ENCODE data around the gene CPM.
"Not testable (repeated sequence)": the region's sequence is repeated elsewhere in the genome, so short reads cannot be mapped to it uniquely, and the experiment has no call there.

The CPM gene

GRCh38 chr12:68871921-68872320 is 61.0 kb downstream of the CPM start:
- no peaks in the 10 kb centered on the region for H3K36me3 ChIP-seq (ENCODE audit: control insufficient read depth, low read depth, low read length)
- H3K9ac ChIP-seq (ENCODE audit: low read length), result no peak overlapping the region
- no peaks in the 10 kb centered on the region for H3K27me3 ChIP-seq (ENCODE audit: control insufficient read depth, insufficient read depth, low read length)
- H3K4me1 ChIP-seq (ENCODE audit: control insufficient read depth, low read depth, low read length), result no peaks in the 10 kb centered on the region
- H3K9me3 ChIP-seq (ENCODE audit: control insufficient read depth, low read depth, low read length), result no peaks in the 10 kb centered on the region
- H3K27ac ChIP-seq (ENCODE audit: low read length), result no peak overlapping the region
- H3K4me3 ChIP-seq (ENCODE audit: low read length), result no peak overlapping the region

- Histone ChIP-seq H3K9ac (ENCODE audit: low read length) (no peak overlapping the region), H3K27ac (ENCODE audit: low read length) (no peak overlapping the region), H3K36me3 (ENCODE audit: control insufficient read depth, low read depth, low read length) (no peaks in the 10 kb centered on the region), H3K4me3 (ENCODE audit: low read length) (no peak overlapping the region), H3K4me1 (ENCODE audit: control insufficient read depth, low read depth, low read length) (no peaks in the 10 kb centered on the region), H3K27me3 (ENCODE audit: control insufficient read depth, insufficient read depth, low read length) (no peaks in the 10 kb centered on the region), H3K9me3 (ENCODE audit: control insufficient read depth, low read depth, low read length) (no peaks in the 10 kb centered on the region)
Observed at GRCh38 chr12:68871396-68871795, 61.6 kb downstream of the CPM start.

- Histone ChIP-seq H3K27ac (ENCODE audit: low read length) (no peak overlapping the region), H3K9ac (ENCODE audit: low read length) (no peak overlapping the region), H3K4me1 (ENCODE audit: control insufficient read depth, low read depth, low read length) (no peaks in the 10 kb centered on the region), H3K36me3 (ENCODE audit: control insufficient read depth, low read depth, low read length) (no peaks in the 10 kb centered on the region), H3K27me3 (ENCODE audit: control insufficient read depth, insufficient read depth, low read length) (no peaks in the 10 kb centered on the region), H3K9me3 (ENCODE audit: control insufficient read depth, low read depth, low read length) (no peaks in the 10 kb centered on the region), H3K4me3 (ENCODE audit: low read length) (no peak overlapping the region)
Observed at GRCh38 chr12:68870443-68870842, 62.5 kb downstream of the CPM start.

GRCh38 chr12:68870011-68870410 is 63.0 kb downstream of the CPM start:
- Histone ChIP-seq H3K9ac (ENCODE audit: low read length) (no peak overlapping the region), H3K4me1 (ENCODE audit: control insufficient read depth, low read depth, low read length) (no peaks in the 10 kb centered on the region), H3K27ac (ENCODE audit: low read length) (no peak overlapping the region), H3K36me3 (ENCODE audit: control insufficient read depth, low read depth, low read length) (no peaks in the 10 kb centered on the region), H3K27me3 (ENCODE audit: control insufficient read depth, insufficient read depth, low read length) (no peaks in the 10 kb centered on the region), H3K4me3 (ENCODE audit: low read length) (no peak overlapping the region), H3K9me3 (ENCODE audit: control insufficient read depth, low read depth, low read length) (no peaks in the 10 kb centered on the region)

- Histone ChIP-seq H3K9me3 (ENCODE audit: control insufficient read depth, low read depth, low read length) (no peaks in the 10 kb centered on the region), H3K4me3 (ENCODE audit: low read length) (no peak overlapping the region), H3K4me1 (ENCODE audit: control insufficient read depth, low read depth, low read length) (no peaks in the 10 kb centered on the region), H3K27ac (ENCODE audit: low read length) (no peak overlapping the region), H3K36me3 (ENCODE audit: control insufficient read depth, low read depth, low read length) (no peaks in the 10 kb centered on the region), H3K27me3 (ENCODE audit: control insufficient read depth, insufficient read depth, low read length) (no peaks in the 10 kb centered on the region), H3K9ac (ENCODE audit: low read length) (no peak overlapping the region)
Observed at GRCh38 chr12:68868043-68868790, 64.8 kb downstream of the CPM start.

- Histone ChIP-seq H3K4me1 (ENCODE audit: control insufficient read depth, low read depth, low read length) (no peaks in the 10 kb centered on the region), H3K27ac (ENCODE audit: low read length) (no peak overlapping the region), H3K9me3 (ENCODE audit: control insufficient read depth, low read depth, low read length) (no peaks in the 10 kb centered on the region), H3K4me3 (ENCODE audit: low read length) (no peak overlapping the region), H3K36me3 (ENCODE audit: control insufficient read depth, low read depth, low read length) (no peaks in the 10 kb centered on the region), H3K27me3 (ENCODE audit: control insufficient read depth, insufficient read depth, low read length) (no peaks in the 10 kb centered on the region), H3K9ac (ENCODE audit: low read length) (no peak overlapping the region)
Observed at GRCh38 chr12:68867606-68868005, 65.4 kb downstream of the CPM start.

GRCh38 chr12:68866950-68867349 is 66.0 kb downstream of the CPM start:
- Histone ChIP-seq H3K27ac (ENCODE audit: low read length) (no peak overlapping the region), H3K9ac (ENCODE audit: low read length) (no peak overlapping the region), H3K4me1 (ENCODE audit: control insufficient read depth, low read depth, low read length) (no peaks in the 10 kb centered on the region), H3K4me3 (ENCODE audit: low read length) (no peak overlapping the region), H3K36me3 (ENCODE audit: control insufficient read depth, low read depth, low read length) (no peaks in the 10 kb centered on the region), H3K27me3 (ENCODE audit: control insufficient read depth, insufficient read depth, low read length) (no peaks in the 10 kb centered on the region), H3K9me3 (ENCODE audit: control insufficient read depth, low read depth, low read length) (no peaks in the 10 kb centered on the region)

- Histone ChIP-seq H3K27ac (ENCODE audit: low read length) (no peak overlapping the region), H3K4me3 (ENCODE audit: low read length) (no peak overlapping the region), H3K9ac (ENCODE audit: low read length) (no peak overlapping the region), H3K4me1 (ENCODE audit: control insufficient read depth, low read depth, low read length) (no peaks in the 10 kb centered on the region), H3K36me3 (ENCODE audit: control insufficient read depth, low read depth, low read length) (no peaks in the 10 kb centered on the region), H3K27me3 (ENCODE audit: control insufficient read depth, insufficient read depth, low read length) (no peaks in the 10 kb centered on the region), H3K9me3 (ENCODE audit: control insufficient read depth, low read depth, low read length) (no peaks in the 10 kb centered on the region)
Observed at GRCh38 chr12:68865399-68866164, 67.4 kb downstream of the CPM start.

GRCh38 chr12:68864604-68865003 is 68.4 kb downstream of the CPM start:
- Histone ChIP-seq H3K27ac (ENCODE audit: low read length) (no peak overlapping the region), H3K4me1 (ENCODE audit: control insufficient read depth, low read depth, low read length) (no peaks in the 10 kb centered on the region), H3K27me3 (ENCODE audit: control insufficient read depth, insufficient read depth, low read length) (no peaks in the 10 kb centered on the region), H3K36me3 (ENCODE audit: control insufficient read depth, low read depth, low read length) (no peaks in the 10 kb centered on the region), H3K9ac (ENCODE audit: low read length) (no peak overlapping the region), H3K9me3 (ENCODE audit: control insufficient read depth, low read depth, low read length) (no peaks in the 10 kb centered on the region), H3K4me3 (ENCODE audit: low read length) (no peak overlapping the region)

- not testable (repeated sequence) for H3K27me3 ChIP-seq (ENCODE audit: control insufficient read depth, insufficient read depth, low read length); H3K36me3 ChIP-seq (ENCODE audit: control insufficient read depth, low read depth, low read length); H3K4me3 ChIP-seq (ENCODE audit: low read length)
Observed at GRCh38 chr12:68863886-68864454, 69.0 kb downstream of the CPM start.

GRCh38 chr12:68863109-68863770 is 69.7 kb downstream of the CPM start:
- H3K4me1 ChIP-seq (ENCODE audit: control insufficient read depth, low read depth, low read length), result no peaks in the 10 kb centered on the region
- no peaks in the 10 kb centered on the region for H3K9me3 ChIP-seq (ENCODE audit: control insufficient read depth, low read depth, low read length)
- no peak overlapping the region for H3K27ac ChIP-seq (ENCODE audit: low read length)
- no peaks in the 10 kb centered on the region for H3K36me3 ChIP-seq (ENCODE audit: control insufficient read depth, low read depth, low read length)
- no peaks in the 10 kb centered on the region for H3K27me3 ChIP-seq (ENCODE audit: control insufficient read depth, insufficient read depth, low read length)
- H3K4me3 ChIP-seq (ENCODE audit: low read length), result no peak overlapping the region
- no peak overlapping the region for H3K9ac ChIP-seq (ENCODE audit: low read length)

More at GRCh38 chr12:68863886-68864454, 69.0 kb downstream of the CPM start:
- H3K4me1 ChIP-seq (ENCODE audit: control insufficient read depth, low read depth, low read length); H3K9ac ChIP-seq (ENCODE audit: low read length); H3K27ac ChIP-seq (ENCODE audit: low read length); H3K9me3 ChIP-seq (ENCODE audit: control insufficient read depth, low read depth, low read length): not testable (repeated sequence)

Data from iPS-18a (cell line).